ENCODE results near the gene DYDC1.

Gene DYDC1

DNA sequence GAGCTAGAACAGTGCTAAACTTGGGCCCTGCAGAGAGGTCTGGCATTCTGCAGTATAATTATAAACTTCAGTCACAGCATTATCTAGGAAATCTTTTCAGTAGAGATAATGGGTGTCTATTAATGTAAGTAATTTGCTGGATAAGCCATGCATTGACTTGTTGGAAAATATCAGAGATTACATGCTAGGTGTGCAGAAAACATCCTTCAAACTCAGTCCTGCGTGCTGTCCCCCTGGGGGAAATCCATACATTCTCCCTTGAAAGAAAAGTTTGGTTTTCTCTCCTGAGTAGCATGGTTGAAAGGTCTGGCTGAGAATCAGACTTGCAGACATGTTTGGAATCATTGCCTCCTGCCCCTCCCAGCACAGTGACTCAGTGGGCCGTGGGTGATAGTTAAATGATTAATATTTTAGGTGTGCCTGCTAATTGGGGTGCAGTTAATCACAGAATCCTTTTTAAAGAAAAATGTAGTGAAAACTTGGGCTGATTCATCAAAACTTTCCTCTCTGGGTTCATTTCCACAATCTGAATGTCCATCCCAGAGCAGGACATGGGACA lies 37.9 kb upstream of the DYDC1 start:
- Histone ChIP-seq H3K27me3 (ENCODE audit: insufficient read depth, poor library complexity, severe bottlenecking) (no peaks in the 10 kb centered on the region), H3K4me3 (replicated peaks; ENCODE audit: insufficient read depth, low read length) (no peak overlapping the region), H3K27ac (replicated peaks) (no peak overlapping the region)
- DNase-seq (ENCODE audit: low read depth in 1 of 2, low spot score in 1 of 2), result no peak
- TF ChIP-seq, protein P1, sequence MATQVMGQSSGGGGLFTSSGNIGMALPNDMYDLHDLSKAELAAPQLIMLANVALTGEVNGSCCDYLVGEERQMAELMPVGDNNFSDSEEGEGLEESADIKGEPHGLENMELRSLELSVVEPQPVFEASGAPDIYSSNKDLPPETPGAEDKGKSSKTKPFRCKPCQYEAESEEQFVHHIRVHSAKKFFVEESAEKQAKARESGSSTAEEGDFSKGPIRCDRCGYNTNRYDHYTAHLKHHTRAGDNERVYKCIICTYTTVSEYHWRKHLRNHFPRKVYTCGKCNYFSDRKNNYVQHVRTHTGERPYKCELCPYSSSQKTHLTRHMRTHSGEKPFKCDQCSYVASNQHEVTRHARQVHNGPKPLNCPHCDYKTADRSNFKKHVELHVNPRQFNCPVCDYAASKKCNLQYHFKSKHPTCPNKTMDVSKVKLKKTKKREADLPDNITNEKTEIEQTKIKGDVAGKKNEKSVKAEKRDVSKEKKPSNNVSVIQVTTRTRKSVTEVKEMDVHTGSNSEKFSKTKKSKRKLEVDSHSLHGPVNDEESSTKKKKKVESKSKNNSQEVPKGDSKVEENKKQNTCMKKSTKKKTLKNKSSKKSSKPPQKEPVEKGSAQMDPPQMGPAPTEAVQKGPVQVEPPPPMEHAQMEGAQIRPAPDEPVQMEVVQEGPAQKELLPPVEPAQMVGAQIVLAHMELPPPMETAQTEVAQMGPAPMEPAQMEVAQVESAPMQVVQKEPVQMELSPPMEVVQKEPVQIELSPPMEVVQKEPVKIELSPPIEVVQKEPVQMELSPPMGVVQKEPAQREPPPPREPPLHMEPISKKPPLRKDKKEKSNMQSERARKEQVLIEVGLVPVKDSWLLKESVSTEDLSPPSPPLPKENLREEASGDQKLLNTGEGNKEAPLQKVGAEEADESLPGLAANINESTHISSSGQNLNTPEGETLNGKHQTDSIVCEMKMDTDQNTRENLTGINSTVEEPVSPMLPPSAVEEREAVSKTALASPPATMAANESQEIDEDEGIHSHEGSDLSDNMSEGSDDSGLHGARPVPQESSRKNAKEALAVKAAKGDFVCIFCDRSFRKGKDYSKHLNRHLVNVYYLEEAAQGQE (IDR thresholded peaks at IDR 0.05; ENCODE audit: insufficient replicate concordance, low read depth), result no peak
- TF ChIP-seq, protein P2, sequence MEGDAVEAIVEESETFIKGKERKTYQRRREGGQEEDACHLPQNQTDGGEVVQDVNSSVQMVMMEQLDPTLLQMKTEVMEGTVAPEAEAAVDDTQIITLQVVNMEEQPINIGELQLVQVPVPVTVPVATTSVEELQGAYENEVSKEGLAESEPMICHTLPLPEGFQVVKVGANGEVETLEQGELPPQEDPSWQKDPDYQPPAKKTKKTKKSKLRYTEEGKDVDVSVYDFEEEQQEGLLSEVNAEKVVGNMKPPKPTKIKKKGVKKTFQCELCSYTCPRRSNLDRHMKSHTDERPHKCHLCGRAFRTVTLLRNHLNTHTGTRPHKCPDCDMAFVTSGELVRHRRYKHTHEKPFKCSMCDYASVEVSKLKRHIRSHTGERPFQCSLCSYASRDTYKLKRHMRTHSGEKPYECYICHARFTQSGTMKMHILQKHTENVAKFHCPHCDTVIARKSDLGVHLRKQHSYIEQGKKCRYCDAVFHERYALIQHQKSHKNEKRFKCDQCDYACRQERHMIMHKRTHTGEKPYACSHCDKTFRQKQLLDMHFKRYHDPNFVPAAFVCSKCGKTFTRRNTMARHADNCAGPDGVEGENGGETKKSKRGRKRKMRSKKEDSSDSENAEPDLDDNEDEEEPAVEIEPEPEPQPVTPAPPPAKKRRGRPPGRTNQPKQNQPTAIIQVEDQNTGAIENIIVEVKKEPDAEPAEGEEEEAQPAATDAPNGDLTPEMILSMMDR (IDR thresholded peaks at IDR 0.05; ENCODE audit: insufficient read depth, low read length), result no peak
- TF ChIP-seq SPI1 (IDR thresholded peaks at IDR 0.05; ENCODE audit: borderline replicate concordance, low read depth) (no peak), GABPA (IDR thresholded peaks at IDR 0.05; ENCODE audit: low read depth) (no peak), POLR2AphosphoS5 (IDR thresholded peaks at IDR 0.05; ENCODE audit: low read depth) (no peak)

DNA sequence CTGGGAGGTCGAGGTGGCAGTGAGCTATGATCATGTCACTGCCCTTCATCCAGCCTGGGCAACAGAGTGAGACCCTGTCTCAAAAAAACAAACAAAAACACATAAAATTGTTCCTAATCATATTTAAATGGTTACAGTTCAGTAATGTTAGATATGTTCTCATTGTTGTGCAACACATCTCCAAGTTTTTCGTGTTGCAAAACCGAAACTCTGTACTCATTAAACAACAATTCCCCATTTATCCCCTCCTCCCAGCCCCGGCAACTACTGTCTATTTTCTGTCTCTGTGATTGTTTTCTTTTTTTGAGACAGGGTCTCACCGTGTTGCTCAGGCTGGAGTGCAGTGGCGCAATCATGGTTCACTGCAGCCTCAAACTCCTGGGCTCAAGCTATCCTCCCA lies 35.7 kb upstream of the DYDC1 start:
- no peak overlapping the region for H3K27ac ChIP-seq (replicated peaks)
- no peaks in the 10 kb centered on the region for H3K27me3 ChIP-seq (ENCODE audit: insufficient read depth, poor library complexity, severe bottlenecking)
- H3K4me3 ChIP-seq (replicated peaks; ENCODE audit: insufficient read depth, low read length), result no peak overlapping the region
- TF ChIP-seq, protein P2 (IDR thresholded peaks at IDR 0.05; ENCODE audit: insufficient read depth, low read length), result no peak
- TF ChIP-seq, protein P1 (IDR thresholded peaks at IDR 0.05; ENCODE audit: insufficient replicate concordance, low read depth), result no peak
- no peak for TF ChIP-seq SPI1 (IDR thresholded peaks at IDR 0.05; ENCODE audit: borderline replicate concordance, low read depth)
- TF ChIP-seq GABPA (IDR thresholded peaks at IDR 0.05; ENCODE audit: low read depth), result no peak
- no peak for TF ChIP-seq POLR2AphosphoS5 (IDR thresholded peaks at IDR 0.05; ENCODE audit: low read depth)
- DNase-seq (ENCODE audit: low read depth in 1 of 2, low spot score in 1 of 2), result no peak

DNA sequence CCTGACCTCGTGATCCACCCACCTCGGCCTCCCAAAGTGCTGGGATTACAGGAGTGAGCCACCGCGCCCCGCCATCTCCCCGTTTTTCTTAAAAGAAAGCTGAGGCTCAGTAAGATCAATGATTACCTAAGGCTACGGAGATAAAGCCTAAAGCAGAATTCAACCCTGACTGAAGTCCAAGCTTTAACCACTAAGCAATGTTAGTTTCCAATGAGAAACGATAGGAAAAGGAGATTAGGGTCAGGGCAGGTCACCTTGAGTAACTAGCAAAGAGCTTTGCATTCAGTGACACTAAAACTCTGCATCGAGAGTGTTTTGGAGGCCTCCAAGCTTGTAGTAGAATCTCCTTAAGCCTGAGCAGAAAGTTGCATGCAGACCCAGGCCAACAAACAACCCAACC lies 34.2 kb upstream of the DYDC1 start:
- TF ChIP-seq, protein P2 (IDR thresholded peaks at IDR 0.05; ENCODE audit: insufficient read depth, low read length), result no peak
- TF ChIP-seq, protein P1 (IDR thresholded peaks at IDR 0.05; ENCODE audit: insufficient replicate concordance, low read depth), result no peak
- TF ChIP-seq SPI1 (IDR thresholded peaks at IDR 0.05; ENCODE audit: borderline replicate concordance, low read depth) (no peak), POLR2AphosphoS5 (IDR thresholded peaks at IDR 0.05; ENCODE audit: low read depth) (no peak), GABPA (IDR thresholded peaks at IDR 0.05; ENCODE audit: low read depth) (no peak)
- Histone ChIP-seq H3K27ac (replicated peaks) (no peak overlapping the region), H3K27me3 (ENCODE audit: insufficient read depth, poor library complexity, severe bottlenecking) (no peaks in the 10 kb centered on the region), H3K4me3 (replicated peaks; ENCODE audit: insufficient read depth, low read length) (no peak overlapping the region)
- DNase-seq (ENCODE audit: low read depth in 1 of 2, low spot score in 1 of 2), result no peak
